Measurements from ENCODE around the gene MTFR2. TPM values are rescaled to one million over a fixed set of nuclear protein-coding genes. Genes with fewer than 3 reads are reported as not detected.

MTFR2 gene
- total RNA-seq, 1 donor from 2014 or later = 1.4 TPM

DNA sequence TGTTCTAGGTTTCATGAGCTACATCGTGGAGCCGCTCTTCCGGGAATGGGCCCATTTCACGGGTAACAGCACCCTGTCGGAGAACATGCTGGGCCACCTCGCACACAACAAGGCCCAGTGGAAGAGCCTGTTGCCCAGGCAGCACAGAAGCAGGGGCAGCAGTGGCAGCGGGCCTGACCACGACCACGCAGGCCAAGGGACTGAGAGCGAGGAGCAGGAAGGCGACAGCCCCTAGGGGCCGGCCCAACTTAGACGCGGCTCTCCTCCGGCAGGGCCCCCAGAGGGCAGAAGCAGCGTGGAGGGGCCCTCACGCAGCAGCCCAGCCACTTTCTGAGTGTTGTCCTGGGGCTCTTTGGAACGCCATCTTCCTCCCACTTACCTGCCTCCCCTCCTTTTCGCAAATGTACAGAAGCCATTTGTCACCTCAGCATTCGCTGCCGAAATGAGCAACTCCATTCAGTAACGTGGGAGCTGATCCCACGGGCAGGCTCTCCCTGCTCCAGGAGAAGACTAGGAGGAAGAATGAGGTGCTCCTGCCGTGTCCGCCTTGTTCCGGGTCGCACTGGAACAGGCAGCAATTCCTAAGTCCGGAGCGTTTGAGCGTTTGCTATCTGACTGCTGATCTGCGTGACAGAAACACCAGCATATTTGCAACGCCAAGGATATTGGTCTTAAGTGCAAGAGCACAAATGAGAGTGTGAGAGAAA, 58.4 kb downstream of the MTFR2 start:
- DNase-seq (no peak), ATAC-seq (no peak)
- TF ChIP-seq, protein P1, sequence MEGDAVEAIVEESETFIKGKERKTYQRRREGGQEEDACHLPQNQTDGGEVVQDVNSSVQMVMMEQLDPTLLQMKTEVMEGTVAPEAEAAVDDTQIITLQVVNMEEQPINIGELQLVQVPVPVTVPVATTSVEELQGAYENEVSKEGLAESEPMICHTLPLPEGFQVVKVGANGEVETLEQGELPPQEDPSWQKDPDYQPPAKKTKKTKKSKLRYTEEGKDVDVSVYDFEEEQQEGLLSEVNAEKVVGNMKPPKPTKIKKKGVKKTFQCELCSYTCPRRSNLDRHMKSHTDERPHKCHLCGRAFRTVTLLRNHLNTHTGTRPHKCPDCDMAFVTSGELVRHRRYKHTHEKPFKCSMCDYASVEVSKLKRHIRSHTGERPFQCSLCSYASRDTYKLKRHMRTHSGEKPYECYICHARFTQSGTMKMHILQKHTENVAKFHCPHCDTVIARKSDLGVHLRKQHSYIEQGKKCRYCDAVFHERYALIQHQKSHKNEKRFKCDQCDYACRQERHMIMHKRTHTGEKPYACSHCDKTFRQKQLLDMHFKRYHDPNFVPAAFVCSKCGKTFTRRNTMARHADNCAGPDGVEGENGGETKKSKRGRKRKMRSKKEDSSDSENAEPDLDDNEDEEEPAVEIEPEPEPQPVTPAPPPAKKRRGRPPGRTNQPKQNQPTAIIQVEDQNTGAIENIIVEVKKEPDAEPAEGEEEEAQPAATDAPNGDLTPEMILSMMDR (IDR thresholded peaks at IDR 0.05) = no peak
- Histone ChIP-seq H3K27ac (no peak overlapping the region), H3K36me3 (peaks cover 15% of the 10 kb centered on the region), H3K9me3 (no peaks in the 10 kb centered on the region), H3K4me1 (no peaks in the 10 kb centered on the region), H3K27me3 (no peaks in the 10 kb centered on the region), H3K4me3 (no peak overlapping the region)
- intact Hi-C loops (cut with DNase I) = no loop called here

GRCh38 chr6:136189104-136189503, 61.0 kb downstream of the MTFR2 start:
- ATAC-seq = no peak
- Histone ChIP-seq H3K27ac (no peak overlapping the region), H3K27me3 (no peaks in the 10 kb centered on the region), H3K9me3 (no peaks in the 10 kb centered on the region), H3K4me3 (no peak overlapping the region), H3K36me3 (peaks cover 15% of the 10 kb centered on the region), H3K4me1 (no peaks in the 10 kb centered on the region)
- no peak for DNase-seq
- TF ChIP-seq, protein P1 (IDR thresholded peaks at IDR 0.05) = no peak
- intact Hi-C loops (cut with DNase I) = no loop called here

DNA sequence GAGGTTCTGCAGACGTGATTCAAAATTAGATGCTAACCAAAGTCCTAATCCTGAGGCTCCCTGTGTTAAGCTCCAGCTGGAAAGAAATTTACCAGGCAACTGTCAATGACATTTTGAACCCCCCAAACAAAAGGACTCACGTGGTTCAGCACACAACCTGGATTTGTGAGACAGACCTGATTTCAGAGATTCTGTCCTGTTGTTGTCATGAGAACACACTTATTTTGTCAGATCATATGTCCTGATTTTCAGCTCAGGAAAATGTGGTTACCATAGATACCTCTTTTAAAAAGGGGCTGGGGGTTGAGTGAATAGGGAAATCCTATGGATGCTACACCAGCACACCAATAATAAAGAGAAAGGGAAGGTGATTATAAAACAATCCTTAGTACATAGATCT, 61.6 kb downstream of the MTFR2 start:
- peaks cover 15% of the 10 kb centered on the region for H3K36me3 ChIP-seq
- no peaks in the 10 kb centered on the region for H3K4me1 ChIP-seq
- H3K9me3 ChIP-seq = no peaks in the 10 kb centered on the region
- DNase-seq = no peak
- TF ChIP-seq, protein P1 (IDR thresholded peaks at IDR 0.05) = no peak
- H3K27ac ChIP-seq = no peak overlapping the region
- no peaks in the 10 kb centered on the region for H3K27me3 ChIP-seq
- no peak for ATAC-seq
- intact Hi-C loops (cut with DNase I) = no loop called here
- no peak overlapping the region for H3K4me3 ChIP-seq

DNA sequence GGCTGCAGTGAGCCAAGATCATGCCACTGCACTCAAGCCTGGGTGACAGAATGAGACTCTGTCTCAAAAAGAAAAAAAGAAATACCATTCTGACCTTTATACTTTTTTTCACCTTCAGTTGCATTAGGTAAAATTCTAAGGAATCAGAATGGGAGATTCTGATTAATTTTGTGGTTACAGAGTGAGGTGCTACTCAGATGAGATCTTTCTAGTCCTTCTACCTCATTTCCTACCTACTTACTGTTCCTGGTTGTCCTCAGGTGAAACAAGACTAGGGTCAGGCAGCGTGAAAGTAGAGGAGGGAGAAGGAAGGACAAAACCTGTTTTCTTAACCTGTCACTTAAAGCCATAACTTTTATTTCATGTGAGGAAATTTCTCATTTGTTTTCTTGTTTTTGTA, 63.7 kb downstream of the MTFR2 start:
- no peaks in the 10 kb centered on the region for H3K27me3 ChIP-seq
- H3K27ac ChIP-seq = no peak overlapping the region
- no peaks in the 10 kb centered on the region for H3K4me1 ChIP-seq
- H3K36me3 ChIP-seq = peaks cover 8% of the 10 kb centered on the region
- no peak overlapping the region for H3K4me3 ChIP-seq
- ATAC-seq (no peak), DNase-seq (no peak)
- intact Hi-C loops (cut with DNase I) = no loop called here
- TF ChIP-seq, protein P1 (IDR thresholded peaks at IDR 0.05) = no peak
- no peaks in the 10 kb centered on the region for H3K9me3 ChIP-seq

DNA sequence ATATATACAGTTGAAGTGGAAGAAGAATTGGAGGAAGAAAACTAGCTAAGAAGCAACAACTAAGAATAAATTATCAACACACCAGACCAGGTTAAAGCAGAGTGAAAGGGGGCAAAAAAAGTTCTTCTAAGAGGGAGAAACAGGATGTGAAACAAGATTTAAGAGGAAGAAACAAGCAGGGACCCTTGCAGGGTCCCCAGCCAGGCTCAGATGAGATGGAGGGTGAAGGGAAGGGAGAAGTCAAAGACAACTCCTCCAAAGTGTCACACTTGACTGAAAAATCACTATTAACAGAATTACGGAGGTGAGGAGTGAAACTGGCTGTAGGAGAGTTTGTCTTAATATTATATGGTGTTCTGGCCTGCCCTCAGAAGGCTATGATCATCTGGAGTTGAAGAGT, 65.4 kb downstream of the MTFR2 start:
- Histone ChIP-seq H3K4me3 (no peak overlapping the region), H3K36me3 (peaks cover 8% of the 10 kb centered on the region), H3K9me3 (no peaks in the 10 kb centered on the region), H3K27ac (no peak overlapping the region), H3K4me1 (no peaks in the 10 kb centered on the region), H3K27me3 (no peaks in the 10 kb centered on the region)
- no peak for DNase-seq
- no peak for ATAC-seq
- TF ChIP-seq, protein P1 (IDR thresholded peaks at IDR 0.05) = no peak
- intact Hi-C loops (cut with DNase I) = no loop called here

- Histone ChIP-seq H3K4me1 (no peaks in the 10 kb centered on the region), H3K36me3 (no peaks in the 10 kb centered on the region), H3K4me3 (no peak overlapping the region), H3K27ac (no peak overlapping the region), H3K9me3 (no peaks in the 10 kb centered on the region), H3K27me3 (no peaks in the 10 kb centered on the region)
- TF ChIP-seq, protein P1 (IDR thresholded peaks at IDR 0.05) = no peak
- DNase-seq = no peak
- ATAC-seq = peak; percentile 85
- intact Hi-C loops (cut with DNase I) = no loop called here
Measured at GRCh38 chr6:136181861-136182260, 68.2 kb downstream of the MTFR2 start.
